Airway epithelial cell (primary cell): ENCODE measurements around the gene SEC11C. TPM values are rescaled to one million over a fixed set of nuclear protein-coding genes. Genes with fewer than 3 reads are reported as not detected.

Source experiments
- total RNA-seq: library from RNA; depleted of rRNA; stranded (reverse); fragments of >200 nt; gene quantifications from 2 replicates; pipeline ENCODE4 v1.2.3, GENCODE V29; 2015

SEC11C gene
- 29.5 and 42.3 TPM in 2 replicates for total RNA-seq

DNA sequence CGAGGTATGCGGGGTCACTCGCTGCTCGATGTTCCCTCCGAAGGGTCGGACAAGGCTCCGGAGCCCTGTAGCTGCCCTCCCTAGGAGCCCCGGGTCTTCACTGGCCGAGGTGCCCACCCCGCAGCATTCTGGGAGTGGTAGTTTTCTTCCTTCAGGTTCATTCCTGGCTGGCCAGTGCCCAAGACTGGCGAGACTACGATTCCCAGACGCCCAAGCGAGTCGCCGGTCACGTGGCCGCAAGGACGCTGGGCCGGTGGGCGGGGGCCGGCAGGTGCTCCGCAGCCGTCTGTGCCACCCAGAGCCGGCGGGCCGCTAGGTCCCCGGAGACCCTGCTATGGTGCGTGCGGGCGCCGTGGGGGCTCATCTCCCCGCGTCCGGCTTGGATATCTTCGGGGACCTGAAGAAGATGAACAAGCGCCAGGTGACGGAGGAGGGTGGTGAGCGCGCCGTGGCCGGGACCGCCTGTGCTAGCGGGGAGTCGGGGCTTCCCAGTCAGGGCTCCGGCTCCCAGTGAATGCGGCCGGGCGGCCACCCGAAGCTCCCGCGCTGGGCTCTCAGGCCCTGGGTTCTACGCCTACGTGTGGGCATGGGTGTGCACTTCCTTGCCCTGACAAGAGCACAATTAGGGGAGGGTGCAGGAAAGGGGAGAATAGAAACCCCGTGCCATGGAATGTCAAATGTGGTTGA lies at the start of gene SEC11C:
Gene SEC11C (plus strand): TSS at position 270 of the 687 bp plus-strand sequence. CDS start 65 bp downstream, at position 335.

Other genes with a start within 250 kb of the SEC11C start
- not detected in 2 replicates for gene GRP, start 80.3 kb downstream of the SEC11C start, total RNA-seq
- gene RAX, start 133.6 kb downstream of the SEC11C start, total RNA-seq: not detected in 2 replicates
- not detected in 2 replicates for gene CPLX4, start 178.8 kb downstream of the SEC11C start, total RNA-seq
- gene LMAN1, start 219.4 kb downstream of the SEC11C start, total RNA-seq: 76.8 and 91.3 TPM in 2 replicates